Left ventricle myocardium inferior (tissue), 1 donor: ENCODE results near the gene NDST3. TPM values are rescaled to one million over a fixed set of nuclear protein-coding genes. Genes with fewer than 3 reads are reported as not detected.

Source experiments
- DNase-seq: peaks from one replicate; pipeline ENCODE4 v3.0.0-alpha.2; 2020
- H3K27ac ChIP-seq: fragments of 200-600 bp; replicated peaks from 2 replicates; pipeline ENCODE4 v1.8.0; 2021
- H3K27me3 ChIP-seq: fragments of 200-600 bp; 2 replicates; pipeline ENCODE4 v1.8.0; 2021; ENCODE audit warnings: low read depth
- H3K36me3 ChIP-seq: fragments of 200-600 bp; 2 replicates; pipeline ENCODE4 v1.8.0; 2021
- H3K4me1 ChIP-seq: fragments of 200-600 bp; 2 replicates; pipeline ENCODE4 v1.8.0; 2021
- H3K4me3 ChIP-seq: fragments of 200-600 bp; 2 replicates; pipeline ENCODE4 v1.8.0; 2021; ENCODE audit warnings: mild to moderate bottlenecking, moderate library complexity
- H3K9me3 ChIP-seq: fragments of 200-600 bp; replicated peaks from 2 replicates; pipeline ENCODE4 v1.8.0; 2021
- intact Hi-C: fragments of 100-400 bp; cut with micrococcal nuclease; formaldehyde crosslinking; loops from one replicate; pipeline ENCODE4 v1.11.0; 2022
- total RNA-seq: library from RNA; stranded (reverse); fragmentation: NEBNext Ultra II Directional; extraction: Animal tissue kit (Norgen Biotek cat#: 25700); gene quantifications from one replicate; pipeline ENCODE4 v1.2.1, GENCODE V29; 2021
- TF ChIP-seq, protein P1 (sequence below): fragments of 200-600 bp; IDR thresholded peaks from 2 replicates; pipeline ENCODE4 v1.8.0; 2021; ENCODE audit warnings: antibody characterized with exemption, mild to moderate bottlenecking, borderline replicate concordance
- donor health status: DM: no; HTN: yes; CAD: no; lungs with severe emphysema.

The NDST3 gene
- total RNA-seq, 1 donor from 2014 or later = not detected

DNA sequence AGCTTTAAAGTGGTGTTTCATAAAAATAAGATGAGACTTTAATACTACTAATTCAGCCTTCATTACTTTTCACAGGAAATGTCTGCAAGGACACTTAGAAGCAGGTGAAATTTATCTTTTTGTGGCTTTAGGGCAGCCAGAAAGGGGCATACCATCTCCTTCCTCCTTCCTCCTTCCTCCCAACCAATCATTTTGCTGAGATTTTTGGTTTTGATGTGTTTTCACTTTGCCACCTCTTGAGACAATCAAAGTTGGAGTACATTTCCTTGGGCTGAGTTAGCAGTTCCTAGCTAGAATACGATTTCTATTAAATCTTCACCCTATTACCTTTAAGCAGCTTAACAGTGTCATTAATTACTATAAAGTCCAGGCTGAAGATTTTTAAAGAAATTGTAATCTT lies 5.1 kb upstream of the NDST3 start:
- Histone ChIP-seq H3K36me3 (no peaks in the 10 kb centered on the region), H3K4me3 (no peak overlapping the region), H3K9me3 (no peaks in the 10 kb centered on the region), H3K27me3 (peaks cover 41% of the 10 kb centered on the region), H3K4me1 (peaks cover 12% of the 10 kb centered on the region), H3K27ac (no peak overlapping the region)
- intact Hi-C loops = no loop called here
- DNase-seq = no peak
- TF ChIP-seq, protein P1, sequence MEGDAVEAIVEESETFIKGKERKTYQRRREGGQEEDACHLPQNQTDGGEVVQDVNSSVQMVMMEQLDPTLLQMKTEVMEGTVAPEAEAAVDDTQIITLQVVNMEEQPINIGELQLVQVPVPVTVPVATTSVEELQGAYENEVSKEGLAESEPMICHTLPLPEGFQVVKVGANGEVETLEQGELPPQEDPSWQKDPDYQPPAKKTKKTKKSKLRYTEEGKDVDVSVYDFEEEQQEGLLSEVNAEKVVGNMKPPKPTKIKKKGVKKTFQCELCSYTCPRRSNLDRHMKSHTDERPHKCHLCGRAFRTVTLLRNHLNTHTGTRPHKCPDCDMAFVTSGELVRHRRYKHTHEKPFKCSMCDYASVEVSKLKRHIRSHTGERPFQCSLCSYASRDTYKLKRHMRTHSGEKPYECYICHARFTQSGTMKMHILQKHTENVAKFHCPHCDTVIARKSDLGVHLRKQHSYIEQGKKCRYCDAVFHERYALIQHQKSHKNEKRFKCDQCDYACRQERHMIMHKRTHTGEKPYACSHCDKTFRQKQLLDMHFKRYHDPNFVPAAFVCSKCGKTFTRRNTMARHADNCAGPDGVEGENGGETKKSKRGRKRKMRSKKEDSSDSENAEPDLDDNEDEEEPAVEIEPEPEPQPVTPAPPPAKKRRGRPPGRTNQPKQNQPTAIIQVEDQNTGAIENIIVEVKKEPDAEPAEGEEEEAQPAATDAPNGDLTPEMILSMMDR = no peak

DNA sequence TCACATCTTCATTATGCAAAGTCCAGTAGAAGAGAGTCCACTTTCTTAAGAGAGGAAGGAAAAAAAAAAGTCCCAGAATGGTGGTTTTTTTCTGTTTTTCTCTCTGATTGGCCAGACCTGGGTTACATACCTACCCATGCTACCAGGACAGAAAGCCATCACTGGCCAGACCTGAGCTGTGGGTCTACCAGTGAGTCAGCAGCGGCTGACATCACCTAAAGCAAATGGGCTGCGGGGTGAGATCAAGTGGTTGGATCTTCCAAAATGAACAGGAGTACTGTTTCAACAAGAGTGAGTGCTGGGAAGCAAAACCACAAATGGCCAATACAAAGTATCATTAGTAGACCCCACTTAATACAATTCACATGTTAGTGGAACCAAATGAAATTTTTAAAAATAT lies 1.6 kb upstream of the NDST3 start:
- intact Hi-C loops = no loop called here
- DNase-seq = no peak
- H3K27me3 ChIP-seq = peaks cover 76% of the 10 kb centered on the region
- H3K27ac ChIP-seq = no peak overlapping the region
- no peaks in the 10 kb centered on the region for H3K36me3 ChIP-seq
- H3K9me3 ChIP-seq = no peaks in the 10 kb centered on the region
- peaks cover 13% of the 10 kb centered on the region for H3K4me1 ChIP-seq
- peak overlapping the region; percentile 59 for H3K4me3 ChIP-seq
- TF ChIP-seq, protein P1 = no peak

DNA sequence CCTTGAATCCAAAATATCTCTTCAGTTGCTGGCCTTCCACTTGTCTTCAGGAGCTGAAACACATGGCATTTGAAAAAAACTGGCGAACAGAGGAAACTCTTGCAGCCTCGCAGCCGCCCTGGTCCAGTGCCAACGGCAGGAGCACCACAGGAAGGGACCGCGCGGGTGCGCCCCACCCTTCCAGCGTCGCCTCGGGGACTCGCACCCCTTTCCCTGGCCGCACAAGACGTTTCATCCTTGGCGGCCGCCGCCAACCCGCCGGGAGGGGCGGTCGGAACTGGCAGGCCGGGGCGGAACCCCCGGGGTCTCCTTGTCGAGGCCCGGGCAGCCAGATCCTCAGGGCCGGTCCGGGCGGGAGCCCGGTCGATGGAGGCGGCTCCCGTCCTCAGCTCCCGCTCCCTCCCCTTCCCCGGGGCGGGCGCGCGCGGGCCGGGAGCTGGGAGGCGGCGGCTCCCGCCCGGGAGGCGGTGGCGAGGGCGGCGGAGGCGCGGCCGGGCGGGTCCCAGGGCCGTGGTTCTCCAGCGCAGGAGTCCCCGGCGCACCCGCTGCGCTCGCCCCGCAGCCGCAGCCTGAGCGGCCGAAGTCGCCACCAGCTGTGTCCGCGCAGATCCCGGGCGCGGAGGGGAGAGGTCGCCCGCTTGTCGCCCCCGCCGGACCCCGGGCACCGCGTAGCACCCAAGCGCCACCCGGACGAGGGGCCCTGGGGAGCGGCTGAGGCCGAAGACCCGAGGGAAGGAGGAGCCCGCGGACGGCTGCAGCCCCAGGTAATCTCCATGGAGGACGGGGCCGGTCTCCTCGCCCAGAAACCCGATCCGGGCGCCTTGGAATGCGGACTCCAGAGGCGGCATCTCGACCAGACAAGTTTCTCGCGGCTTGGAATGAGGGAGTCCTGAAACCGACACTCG lies 886 bp upstream of the NDST3 start:
- Histone ChIP-seq H3K27me3 (peaks cover 83% of the 10 kb centered on the region), H3K9me3 (no peaks in the 10 kb centered on the region), H3K4me3 (peak overlapping the region; percentile 59), H3K4me1 (peaks cover 13% of the 10 kb centered on the region), H3K36me3 (no peaks in the 10 kb centered on the region), H3K27ac (no peak overlapping the region)
- DNase-seq = no peak
- intact Hi-C loops = no loop called here
- TF ChIP-seq, protein P1 = no peak

DNA sequence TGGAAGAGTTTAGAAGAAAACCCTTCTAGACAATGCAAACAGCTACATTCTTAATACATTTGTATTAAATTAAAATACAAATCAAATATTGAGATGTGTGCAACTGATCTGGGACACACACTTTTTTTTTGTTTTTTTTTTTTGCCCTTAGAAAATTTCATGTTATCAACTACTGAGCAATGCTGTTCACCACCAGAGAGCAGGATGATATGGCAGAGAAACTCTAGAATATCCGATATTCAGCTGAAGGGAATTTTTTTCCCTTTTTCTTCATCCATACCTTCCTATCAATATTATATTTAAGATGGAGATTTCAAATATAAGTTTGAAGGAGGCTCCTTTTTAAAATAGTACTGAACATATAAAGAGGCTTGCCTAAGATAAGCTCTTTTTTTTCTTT lies 1.0 kb downstream of the NDST3 start:
- H3K4me3 ChIP-seq = no peak overlapping the region
- TF ChIP-seq, protein P1 = no peak
- no peak for DNase-seq
- peaks cover 79% of the 10 kb centered on the region for H3K27me3 ChIP-seq
- H3K27ac ChIP-seq = no peak overlapping the region
- H3K9me3 ChIP-seq = no peaks in the 10 kb centered on the region
- H3K4me1 ChIP-seq = peaks cover 13% of the 10 kb centered on the region
- intact Hi-C loops = no loop called here
- H3K36me3 ChIP-seq = no peaks in the 10 kb centered on the region

DNA sequence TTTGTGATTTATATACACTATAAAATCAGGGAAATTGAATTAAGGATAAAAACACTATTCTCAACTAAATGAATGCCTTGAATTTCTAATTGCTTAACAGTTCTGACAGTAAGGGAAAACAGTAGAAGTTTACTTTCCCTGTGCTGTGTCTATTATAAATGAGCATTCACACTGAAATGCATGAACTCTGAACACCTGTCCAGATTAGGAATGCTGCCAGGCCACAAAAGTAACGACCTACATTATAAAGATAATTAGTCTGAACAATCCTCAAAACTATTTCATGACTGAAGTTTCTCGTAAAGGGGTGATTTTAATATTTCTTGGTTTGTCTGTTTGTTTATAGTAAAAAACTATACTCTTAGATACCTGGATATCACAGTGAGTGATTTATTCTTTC lies 2.0 kb downstream of the NDST3 start:
- Histone ChIP-seq H3K4me1 (peaks cover 13% of the 10 kb centered on the region), H3K27me3 (peaks cover 71% of the 10 kb centered on the region), H3K9me3 (no peaks in the 10 kb centered on the region), H3K36me3 (no peaks in the 10 kb centered on the region), H3K4me3 (no peak overlapping the region), H3K27ac (no peak overlapping the region)
- intact Hi-C loops = no loop called here
- no peak for DNase-seq
- TF ChIP-seq, protein P1 = no peak
